GM23338 (cell line): ENCODE data around the gene GIMAP5. TPM values are rescaled to one million over a fixed set of nuclear protein-coding genes. Genes with fewer than 3 reads are reported as not detected.

ENCODE experiments used
- ATAC-seq: fragments of 200-7000 bp; cut with Tn5 transposase; 3 replicates; pipeline ENCODE4 v1.9.1; 2020
- DNase-seq: peaks from one replicate; pipeline ENCODE4 v3.0.0-alpha.2; 2015; ENCODE audit warnings: low spot score
- H2AFZ ChIP-seq: fragments of 200-600 bp; sonication (generic); 2 replicates; pipeline ENCODE4 v1.8.0; 2016; ENCODE audit warnings: antibody characterized with exemption, mild to moderate bottlenecking, moderate library complexity
- H3F3A ChIP-seq: fragments of 200-600 bp; sonication (generic); replicated peaks from 2 replicates; pipeline ENCODE4 v1.8.0; 2017; ENCODE audit warnings: antibody characterized with exemption, mixed run types, low read depth
- H3K27ac ChIP-seq: fragments of 200-600 bp; sonication (generic); 2 replicates; pipeline ENCODE4 v1.6.1; 2016; ENCODE audit warnings: low read depth
- H3K27me3 ChIP-seq: fragments of 200-600 bp; sonication (generic); 2 replicates; pipeline ENCODE4 v1.8.0; 2016; ENCODE audit warnings: mild to moderate bottlenecking, mixed run types, moderate library complexity; ENCODE audit not compliant: insufficient read depth
- H3K36me3 ChIP-seq: fragments of 200-600 bp; sonication (generic); 2 replicates; pipeline ENCODE4 v1.8.0; 2016; ENCODE audit warnings: mild to moderate bottlenecking; ENCODE audit not compliant: insufficient read depth
- H3K4me1 ChIP-seq: fragments of 200-600 bp; sonication (generic); 2 replicates; pipeline ENCODE4 v1.8.0; 2016; ENCODE audit warnings: mild to moderate bottlenecking, moderate library complexity; ENCODE audit not compliant: insufficient read depth
- H3K4me2 ChIP-seq: fragments of 200-600 bp; sonication (generic); 2 replicates; pipeline ENCODE4 v1.7.1; 2017; ENCODE audit warnings: mixed run types
- H3K4me3 ChIP-seq: fragments of 200-600 bp; sonication (generic); 2 replicates; pipeline ENCODE4 v1.6.1; 2016; ENCODE audit warnings: mixed run types
- H3K79me2 ChIP-seq: fragments of 200-600 bp; sonication (generic); replicated peaks from 2 replicates; pipeline ENCODE4 v1.8.0; 2017; ENCODE audit warnings: mild to moderate bottlenecking; ENCODE audit not compliant: insufficient read depth
- H3K9me2 ChIP-seq: fragments of 200-600 bp; sonication (generic); 2 replicates; pipeline ENCODE4 v1.8.0; 2017; ENCODE audit not compliant: insufficient read depth
- H4K20me1 ChIP-seq: fragments of 200-600 bp; sonication (generic); replicated peaks from 2 replicates; pipeline ENCODE4 v1.8.0; 2017; ENCODE audit warnings: mild to moderate bottlenecking; ENCODE audit not compliant: insufficient read depth
- H3K27ac Mint-ChIP-seq: 2 replicates; pipeline ENCODE4 v1.8.0; 2020; ENCODE audit warnings: inconsistent platforms, mild to moderate bottlenecking, moderate library complexity, mixed read lengths
- H3K27me3 Mint-ChIP-seq: 3 replicates; pipeline ENCODE4 v1.8.0; 2022; ENCODE audit warnings: low read depth, mild to moderate bottlenecking, moderate library complexity, mixed read lengths, inconsistent platforms; ENCODE audit not compliant: insufficient read depth, poor library complexity
- H3K36me3 Mint-ChIP-seq: 3 replicates; pipeline ENCODE4 v1.8.0; 2021; ENCODE audit warnings: low read depth, mild to moderate bottlenecking, inconsistent platforms, moderate library complexity, mixed read lengths
- H3K4me1 Mint-ChIP-seq: 3 replicates; pipeline ENCODE4 v1.8.0; 2020; ENCODE audit warnings: mild to moderate bottlenecking, inconsistent platforms, mixed read lengths
- H3K4me3 Mint-ChIP-seq: 3 replicates; pipeline ENCODE4 v1.8.0; 2021; ENCODE audit warnings: moderate library complexity, mild to moderate bottlenecking, inconsistent platforms, mixed read lengths
- H3K9me3 Mint-ChIP-seq: 3 replicates; pipeline ENCODE4 v1.8.0; 2020; ENCODE audit warnings: moderate library complexity, mild to moderate bottlenecking, inconsistent platforms, mixed read lengths
- CREB1 ChIP-seq: fragments of 250-450 bp; sonication (Bioruptor Pico); IDR thresholded peaks from 2 replicates; pipeline ENCODE4 v1.5.0; 2020; ENCODE audit warnings: low read depth, mild to moderate bottlenecking, moderate library complexity
- CTCF ChIP-seq, 2 experiments: fragments of 200-600 bp in 1 of 2; sonication (generic) in 1 of 2; conservative IDR thresholded peaks; 2 replicates each; pipeline versions ENCODE4 v1.5.1 to v1.6.1; 2016 to 2017; ENCODE audit warnings: antibody characterized with exemption in 2 of 2, low read depth in 2 of 2, mild to moderate bottlenecking in 2 of 2, moderate library complexity in 1 of 2
- ETS1 ChIP-seq: IDR thresholded peaks from 2 replicates; pipeline ENCODE4 v1.6.1; 2016; ENCODE audit warnings: antibody characterized with exemption
- EZH2 ChIP-seq: fragments of 200-600 bp; sonication (generic); IDR thresholded peaks from one replicate; pipeline ENCODE4 v1.8.0; 2017; ENCODE audit warnings: antibody characterized with exemption, mild to moderate bottlenecking, low read depth; ENCODE audit not compliant: unreplicated experiment
- REST ChIP-seq: IDR thresholded peaks from one replicate; pipeline ENCODE4 v1.6.1; 2018; ENCODE audit warnings: antibody characterized with exemption; ENCODE audit not compliant: unreplicated experiment
- STAT1 ChIP-seq: IDR thresholded peaks from one replicate; pipeline ENCODE4 v1.6.1; 2016; ENCODE audit warnings: antibody characterized with exemption; ENCODE audit not compliant: unreplicated experiment
- ZNF114 ChIP-seq: fragments of 250-450 bp; sonication (Bioruptor Pico); IDR thresholded peaks from 2 replicates; pipeline ENCODE4 v1.5.0; 2020; ENCODE audit warnings: mild to moderate bottlenecking, moderate library complexity
- ZNF331 ChIP-seq: fragments of 250-450 bp; sonication (Bioruptor Pico); IDR thresholded peaks from 2 replicates; pipeline ENCODE4 v1.5.0; 2020; ENCODE audit warnings: low read depth, mild to moderate bottlenecking, moderate library complexity
- ZNF462 ChIP-seq: fragments of 250-450 bp; sonication (Bioruptor Pico); IDR thresholded peaks from 2 replicates; pipeline ENCODE4 v1.5.0; 2020; ENCODE audit warnings: mild to moderate bottlenecking, moderate library complexity
- long read RNA-seq: library from polyadenylated mRNA; unstranded; transcript quantifications from one replicate; pipeline ENCODE4 v2.0.0, GENCODE V29; 2020; ENCODE audit not compliant: unreplicated experiment
- polyA plus RNA-seq: library from polyadenylated mRNA; unstranded; fragments of >200 nt; fragmentation: Nextera tagmentation; extraction: Ambion mirVana; gene quantifications from 2 replicates; pipeline ENCODE4 v1.2.1, GENCODE V29; 2016
- total RNA-seq: library from RNA; depleted of rRNA; stranded (reverse); fragments of >200 nt; shearing (Covaris generic); gene quantifications from 2 replicates; pipeline ENCODE4 v1.2.3, GENCODE V29; 2014; rRNA removed

Gene GIMAP5
- total RNA-seq, result not detected in 2 replicates
- polyA plus RNA-seq, result not detected in 2 replicates
- long read RNA-seq, result 0 reads

GRCh38 chr7:150737265-150738055 is at the start of gene GIMAP5:
GIMAP5 (plus strand) TSS chr7:150737418; CDS start chr7:150740885, 3,467 bp downstream.
- Mint-ChIP-seq H3K27me3 (peaks cover 100% of the 10 kb centered on the region), H3K36me3 (no peaks in the 10 kb centered on the region), H3K9me3 (peaks cover 13% of the 10 kb centered on the region), H3K4me3 (no peak within 1 kb of the TSS), H3K4me1 (peaks cover 8% of the 10 kb centered on the region; the same call in 1 of the 3 replicates), H3K27ac (no peak within 1 kb of the TSS)
- no peaks in the 10 kb centered on the region for H3K79me2 ChIP-seq
- TF ChIP-seq CTCF (conservative IDR thresholded peaks at IDR 0.05; ENCODE audit: low read depth in 2 of 2) (no peak), ZNF462 (no peak), CREB1 (CRISPR knock-in tag) (no peak), REST (no peak), ETS1 (no peak), ZNF114 (no peak), STAT1 (no peak), ZNF331 (CRISPR knock-in tag) (no peak), EZH2 (peak; percentile 18)
- no peaks in the 10 kb centered on the region for H3F3A ChIP-seq
- no peak within 1 kb of the TSS for H3K4me3 ChIP-seq
- no peaks in the 10 kb centered on the region for H3K36me3 ChIP-seq
- H4K20me1 ChIP-seq, result peaks cover 32% of the 10 kb centered on the region
- DNase-seq, result no peak
- H3K9me2 ChIP-seq, result no peaks in the 10 kb centered on the region
- H3K27me3 ChIP-seq, result peaks cover 99% of the 10 kb centered on the region
- no peak within 1 kb of the TSS for H3K4me2 ChIP-seq
- H2AFZ ChIP-seq, result no peak within 1 kb of the TSS
- ATAC-seq, result no peak
- H3K27ac ChIP-seq, result no peak within 1 kb of the TSS
- H3K4me1 ChIP-seq, result no peaks in the 10 kb centered on the region
